SH-SY5Y (cell line): ENCODE measurements around the gene LCAT.

Experiments
- GATA2 ChIP-seq: IDR thresholded peaks from 2 replicates; pipeline ENCODE4 v1.6.1; 2011; ENCODE audit warnings: mild to moderate bottlenecking, low read depth, low read length
- GATA3 ChIP-seq: IDR thresholded peaks from 2 replicates; pipeline ENCODE4 v1.6.1; 2011; ENCODE audit warnings: low read depth, mild to moderate bottlenecking, low read length, moderate library complexity

GRCh38 chr16:67892899-67893742 lies 50.8 kb downstream of the LCAT start, which contains the start of gene PSKH1:
- TF ChIP-seq GATA2 (no peak), GATA3 (no peak)
